Measurements from ENCODE around the gene ANKRD33B. TPM values are rescaled to one million over a fixed set of nuclear protein-coding genes. Genes with fewer than 3 reads are reported as not detected.

The ANKRD33B gene
- total RNA-seq, 1 experiment from 2014 or later, result 6.9 TPM

GRCh38 chr5:10538789-10539686 lies 24.8 kb upstream of the ANKRD33B start:
- Mint-ChIP-seq H3K9me3 (no peaks in the 10 kb centered on the region), H3K4me1 (peaks cover 5 to 16% of the 10 kb centered on the region in 2 experiments), H3K36me3 (ENCODE audit: insufficient read depth in 1 of 3, low read depth in 3 of 3) (no peaks in the 10 kb centered on the region), H3K27me3 (ENCODE audit: low read depth) (peaks cover 32% of the 10 kb centered on the region), H3K4me3 (no peak overlapping the region), H3K27ac (no peak overlapping the region)
- Histone ChIP-seq H3K4ac (ENCODE audit: low read depth, low read length) (no peak overlapping the region), H2BK5ac (ENCODE audit: insufficient read length, low read length) (no peak overlapping the region), H2AK5ac (ENCODE audit: insufficient read length, low read length) (no peak overlapping the region), H2AFZ (ENCODE audit: low read length) (no peak overlapping the region), H3K14ac (ENCODE audit: insufficient read depth, low read length) (no peak overlapping the region), H3K27ac (ENCODE audit: insufficient read length, low read depth, low read length) (no peak overlapping the region), H4K5ac (ENCODE audit: insufficient read length, low read depth, low read length) (no peak overlapping the region), H4K91ac (ENCODE audit: insufficient read length, low read depth, low read length) (no peak overlapping the region), H3K23ac (ENCODE audit: insufficient read length, low read depth, low read length) (no peak overlapping the region), H3K9me3 (ENCODE audit: control insufficient read depth, low read depth, low read length) (no peaks in the 10 kb centered on the region), H3K79me1 (ENCODE audit: insufficient read depth, low read depth, low read length, poor library complexity, severe bottlenecking) (no peaks in the 10 kb centered on the region), H4K8ac (replicated peaks; ENCODE audit: insufficient read length, low read depth, low read length) (no peak overlapping the region), H2BK15ac (ENCODE audit: low read depth, low read length) (no peak overlapping the region), H2BK12ac (ENCODE audit: insufficient read length, low read depth, low read length) (no peak overlapping the region), H3K27me3 (ENCODE audit: insufficient read depth, low read length) (no peaks in the 10 kb centered on the region), H3K79me2 (ENCODE audit: insufficient read depth, low read length) (no peaks in the 10 kb centered on the region), H4K20me1 (ENCODE audit: control insufficient read depth, insufficient read depth, insufficient read length) (no peaks in the 10 kb centered on the region), H3K4me2 (ENCODE audit: insufficient read depth, insufficient read length, low read length) (no peak overlapping the region), H3K23me2 (ENCODE audit: insufficient read length, low read depth, low read length, poor library complexity, severe bottlenecking) (no peaks in the 10 kb centered on the region), H2BK20ac (ENCODE audit: low read depth, low read length, poor library complexity, severe bottlenecking) (no peak overlapping the region), H3K4me1 (ENCODE audit: insufficient read depth, low read length) (no peaks in the 10 kb centered on the region), H3T11ph (ENCODE audit: low read length) (no peak overlapping the region), H2BK120ac (ENCODE audit: low read depth, low read length, poor library complexity, severe bottlenecking) (no peak overlapping the region), H3K9ac (ENCODE audit: extremely low read depth, insufficient read length, low read length) (no peak overlapping the region), H3K18ac (ENCODE audit: insufficient read length, low read depth, low read length) (no peak overlapping the region), H3K56ac (ENCODE audit: insufficient read length, low read depth, low read length) (no peak overlapping the region)
- TF ChIP-seq CTCF (conservative IDR thresholded peaks at IDR 0.05), result no peak
- no peak for DNase-seq
- no CpG with 5 or more reads among the region's 19 CpGs for WGBS (ENCODE audit: extremely low coverage, insufficient read length, low lambda C conversion rate)
